ENCODE measurements around the gene LIN54.

Gene LIN54

GRCh38 chr4:82890528-82890900 lies 120.1 kb downstream of the LIN54 start:
- no peak for DNase-seq

GRCh38 chr4:82889287-82889686 lies 121.3 kb downstream of the LIN54 start:
- DNase-seq = no peak

GRCh38 chr4:82886147-82886942 lies 124.3 kb downstream of the LIN54 start:
- no peak for DNase-seq

- DNase-seq = no peak
Observed at GRCh38 chr4:82885410-82885809, 125.2 kb downstream of the LIN54 start.
